ENCODE results near the gene RARS2. TPM values are rescaled to one million over a fixed set of nuclear protein-coding genes. Genes with fewer than 3 reads are reported as not detected.
A peak's percentile ranks its signal among the peaks of the same experiment; 100 is the strongest.

Gene RARS2
- polyA plus RNA-seq, 3 donors: 53.2 to 59.3 (median 58.2) TPM

DNA sequence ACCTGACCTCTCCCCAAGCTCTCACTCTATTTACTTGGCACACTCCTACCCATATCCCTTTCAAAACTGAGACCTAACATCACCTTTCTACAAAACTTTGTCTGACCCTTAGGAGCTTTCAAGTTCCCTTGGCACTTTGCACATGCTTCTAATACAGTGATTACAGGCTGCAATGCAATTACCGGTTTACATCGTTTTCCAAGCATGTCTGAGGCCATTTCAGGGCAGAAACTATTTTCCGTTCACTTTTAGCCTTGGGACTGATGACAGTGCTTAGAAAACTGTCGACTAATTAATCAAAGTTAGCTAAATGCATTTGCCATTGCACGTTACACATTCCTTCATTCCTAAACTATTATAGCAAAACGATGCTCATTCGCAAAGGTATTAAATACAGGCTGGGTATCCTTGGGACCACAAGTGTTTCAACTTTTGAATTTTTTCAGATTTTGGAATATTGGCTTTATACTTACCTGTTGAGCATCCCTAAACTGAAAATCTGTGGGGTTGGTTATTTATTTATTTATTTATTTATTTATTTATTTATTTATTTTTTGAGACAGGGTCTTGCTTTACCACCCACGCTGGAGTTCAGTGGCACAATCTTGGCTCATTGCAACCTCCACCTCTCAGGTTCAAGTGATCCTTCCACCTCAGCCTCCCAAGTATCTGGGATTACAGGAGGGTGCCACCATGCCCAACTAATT is 3.3 kb downstream of the RARS2 start:
- DNase-seq: no peak

DNA sequence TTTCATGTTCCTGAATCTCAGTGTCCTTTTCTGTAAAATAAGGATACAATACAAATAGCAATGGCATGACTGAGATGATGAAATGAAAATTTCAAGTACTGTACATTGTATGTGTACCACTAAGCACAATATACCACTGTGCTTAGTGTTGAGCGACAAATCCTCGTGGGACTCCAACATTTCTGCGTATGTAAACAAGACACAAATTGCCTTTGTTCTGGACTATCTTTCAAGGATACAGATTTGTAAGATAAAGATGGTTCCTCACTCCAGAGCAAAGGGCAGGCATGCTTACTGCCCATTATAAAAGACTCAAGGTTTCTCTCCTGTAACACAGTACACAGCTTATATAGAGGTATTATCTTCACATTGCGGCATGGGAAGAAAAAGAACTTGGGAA is 6.0 kb downstream of the RARS2 start:
- no peak for DNase-seq

DNA sequence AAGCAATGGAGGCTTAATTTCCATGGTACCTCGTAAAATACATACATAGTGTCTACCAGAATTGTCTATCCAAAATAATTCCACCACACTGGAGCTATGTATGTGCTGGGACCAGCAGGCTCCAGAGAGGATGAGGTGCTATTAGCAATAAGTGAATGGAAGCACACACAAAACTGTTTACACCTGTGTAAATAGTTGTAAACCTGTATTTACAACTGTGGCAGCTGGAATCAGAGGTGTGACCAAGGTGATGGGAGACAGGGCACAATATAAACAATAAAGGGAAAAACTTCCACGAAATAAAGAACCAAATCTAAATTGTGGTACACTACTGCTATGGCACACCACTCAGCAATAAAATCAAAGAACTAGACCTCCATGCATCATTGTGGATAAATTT is 14.4 kb downstream of the RARS2 start:
- no peak for DNase-seq

DNA sequence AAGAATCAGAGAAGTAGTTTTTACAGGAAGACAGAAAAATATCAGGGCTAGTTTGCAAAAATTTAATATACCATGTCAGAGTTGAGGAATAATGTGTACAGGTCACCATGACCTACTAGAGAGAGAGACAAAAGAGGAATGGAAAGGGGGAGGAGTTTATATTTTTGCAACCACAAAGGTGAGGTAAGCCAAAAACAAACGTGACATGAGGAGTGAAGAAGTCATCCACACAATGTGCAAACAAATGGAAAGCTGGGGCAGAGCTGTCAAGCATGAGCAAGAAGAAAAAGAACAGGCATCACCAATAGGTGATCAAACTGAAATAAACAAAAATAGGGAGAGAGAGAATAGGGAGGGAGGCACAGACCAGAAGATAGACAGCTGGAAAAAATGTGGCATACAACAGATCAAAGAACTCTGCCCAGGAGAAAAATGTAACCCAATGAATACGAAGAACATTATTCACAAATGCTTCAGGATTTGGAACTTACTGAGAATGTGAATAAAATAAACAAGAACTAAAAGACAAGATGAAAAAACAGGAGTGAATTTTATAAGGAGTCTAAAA is 15.5 kb downstream of the RARS2 start:
- no peak for DNase-seq

DNA sequence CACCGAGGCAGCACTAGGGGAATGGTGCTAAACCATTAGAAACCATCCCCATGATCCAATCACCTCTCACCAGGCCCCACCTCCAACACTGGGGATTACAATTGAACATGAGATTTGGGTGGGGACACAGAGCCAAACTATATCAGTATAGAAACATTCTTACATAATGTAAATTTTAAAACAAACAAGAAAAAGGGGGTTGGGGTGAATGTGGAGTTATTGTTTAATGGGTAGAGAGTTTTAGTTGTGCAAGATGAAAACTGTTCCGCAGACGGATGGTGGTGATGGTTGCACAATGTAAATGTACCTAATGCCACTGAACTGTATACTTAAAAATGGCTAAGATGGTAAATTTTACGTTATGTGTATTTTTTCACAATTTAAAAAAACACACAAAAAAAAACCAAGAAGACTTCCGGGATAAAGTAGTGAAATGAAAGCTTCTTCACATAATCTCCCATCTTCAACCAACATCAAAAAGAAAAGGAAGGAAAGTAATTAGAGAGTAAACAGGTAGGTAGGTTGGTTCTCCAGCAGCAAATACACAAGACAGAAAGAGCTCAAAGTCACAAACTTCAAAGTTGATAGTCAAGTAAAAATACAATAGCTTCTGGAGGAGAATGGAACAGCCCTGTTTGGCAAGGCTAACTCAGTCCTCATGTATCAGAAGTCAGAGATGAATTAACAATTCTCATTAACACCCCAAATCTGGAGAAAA is 16.3 kb downstream of the RARS2 start:
- DNase-seq: no peak

DNA sequence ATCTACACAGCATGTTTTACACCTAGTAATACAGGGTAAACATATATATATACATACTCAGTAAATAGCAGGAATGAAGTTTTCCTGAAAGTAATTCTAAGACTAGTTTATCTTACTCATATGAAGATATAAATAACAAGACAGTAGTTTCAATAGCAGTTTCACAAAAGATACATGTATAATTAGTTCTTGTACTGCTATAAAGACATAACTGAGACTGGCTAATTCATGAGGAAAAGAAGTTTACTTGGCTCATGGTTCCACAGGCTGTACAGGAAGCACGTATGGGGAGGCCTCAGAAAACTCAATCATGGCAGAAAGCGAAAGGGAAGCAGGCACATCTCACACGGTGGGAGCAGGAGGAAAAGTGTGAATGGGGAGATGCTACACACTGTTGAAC is 16.9 kb downstream of the RARS2 start:
- no peak for DNase-seq

DNA sequence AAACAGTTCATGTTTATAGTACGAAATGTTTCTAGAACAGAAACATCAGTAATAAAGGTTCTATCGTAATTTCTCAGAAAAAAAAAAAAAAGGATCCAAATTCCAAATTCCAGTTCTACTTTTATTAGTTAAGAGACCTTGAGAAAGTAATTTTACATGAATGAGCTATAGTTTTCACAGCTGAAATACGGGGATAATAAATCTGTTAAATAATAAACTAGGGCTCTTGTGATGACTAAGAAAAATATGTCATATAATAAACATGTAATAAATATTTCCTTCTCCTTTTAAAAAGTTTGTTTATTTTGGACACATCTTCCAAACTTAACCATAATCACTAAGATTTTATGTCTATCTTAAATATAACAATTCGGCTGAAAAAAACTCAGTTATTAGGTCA is 17.8 kb downstream of the RARS2 start:
- no peak for DNase-seq

DNA sequence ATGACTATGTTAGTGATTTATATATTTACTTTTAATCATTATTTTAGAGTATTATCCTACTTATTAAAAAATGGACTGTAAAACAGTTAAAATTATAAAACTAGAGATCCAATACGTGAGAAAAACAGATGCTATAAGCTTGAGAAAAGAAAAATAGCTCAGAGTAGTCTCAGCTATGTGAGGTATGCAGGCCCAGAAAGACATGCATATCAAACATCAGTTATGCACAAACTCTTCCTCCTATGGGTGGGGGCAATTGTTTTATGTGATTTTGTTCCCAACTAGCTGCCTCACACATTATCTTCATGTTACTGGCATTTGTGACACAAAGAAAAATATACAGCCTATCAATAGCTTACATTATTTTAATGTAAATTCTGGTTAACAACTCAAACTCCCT is 28.8 kb downstream of the RARS2 start:
- no peak for DNase-seq

DNA sequence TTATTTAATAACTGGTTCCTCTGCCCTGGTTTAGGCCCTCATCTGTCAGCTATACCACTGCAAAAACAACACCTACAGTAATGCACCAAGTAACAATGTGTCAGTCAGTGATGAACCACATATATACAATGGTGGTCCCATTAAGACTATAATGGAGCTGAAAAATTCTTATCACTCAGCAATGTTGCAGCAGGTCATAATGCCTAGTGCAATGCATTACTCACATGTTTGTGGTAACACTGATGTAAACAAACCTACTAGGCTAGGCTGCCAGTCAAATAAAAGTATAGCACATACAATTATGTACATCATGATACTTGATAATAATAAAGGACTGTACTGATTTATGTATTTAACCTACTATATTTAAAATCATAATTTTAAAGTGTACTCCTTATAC is 31.3 kb downstream of the RARS2 start:
- no peak for DNase-seq

DNA sequence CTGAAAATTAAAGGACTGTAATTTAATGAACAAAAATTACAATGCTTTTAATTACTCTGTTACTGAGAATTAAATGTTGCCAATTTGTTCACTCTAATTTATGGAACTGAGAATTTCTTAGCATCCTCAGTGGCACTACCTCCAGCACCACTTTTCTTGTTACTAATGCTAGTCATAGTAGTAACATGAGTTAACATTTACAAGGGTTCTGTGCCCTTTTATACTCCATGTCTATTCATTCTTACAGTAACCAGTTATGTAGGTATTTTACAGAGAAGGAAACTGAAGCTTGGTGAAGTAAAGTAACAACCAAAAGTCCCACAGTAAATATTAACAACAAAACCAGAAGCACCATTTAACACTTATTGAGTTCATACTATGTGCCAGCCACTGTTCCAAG is 34.3 kb downstream of the RARS2 start:
- DNase-seq: no peak

DNA sequence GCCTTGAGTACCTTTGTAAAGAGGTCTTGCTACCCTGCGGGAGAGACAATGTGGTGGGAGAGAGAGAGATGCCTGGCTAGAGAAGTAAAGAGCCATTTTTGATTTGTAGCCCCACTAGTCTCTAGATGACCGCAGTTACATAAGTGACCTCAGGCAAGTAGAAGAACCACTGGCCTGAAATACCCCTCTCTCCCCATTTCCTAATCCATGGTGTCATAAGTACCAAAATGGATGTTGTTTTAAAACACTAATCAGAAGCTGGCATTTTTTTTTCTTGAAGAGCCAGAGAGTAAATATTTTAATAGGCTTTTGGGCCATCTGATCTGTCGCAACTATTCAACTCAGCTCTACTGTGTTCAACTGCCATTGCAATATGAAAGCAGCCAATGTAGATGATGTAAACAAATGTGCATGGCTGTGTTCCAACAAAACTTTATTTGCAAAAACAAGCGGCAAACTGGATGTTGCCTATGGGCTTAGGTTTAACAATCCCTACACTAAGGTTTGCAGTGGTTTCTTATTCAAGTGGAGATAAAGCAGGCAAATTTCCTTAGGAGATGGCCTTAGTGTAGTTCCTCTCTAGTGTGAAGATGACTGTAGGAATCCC is 36.5 kb downstream of the RARS2 start:
- DNase-seq: no peak

DNA sequence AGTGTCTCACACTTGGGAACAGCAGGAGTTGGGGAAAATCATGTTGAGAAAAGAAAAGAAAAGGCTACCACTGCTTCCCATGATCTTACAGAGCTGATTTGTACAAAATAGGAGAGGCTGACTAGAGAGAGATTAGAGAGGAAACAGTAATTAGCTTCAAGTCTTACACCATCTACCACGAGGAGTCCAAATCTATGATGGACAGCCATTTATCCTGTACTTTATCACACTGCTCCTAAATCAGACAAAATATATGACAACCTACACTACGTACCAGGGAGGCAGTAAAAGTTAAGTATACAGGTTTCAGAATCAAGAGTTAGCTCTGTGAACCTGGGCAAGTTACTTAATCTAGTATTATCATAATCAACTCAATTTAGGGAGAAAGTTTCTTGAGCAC is 38.0 kb downstream of the RARS2 start:
- no peak for DNase-seq

DNA sequence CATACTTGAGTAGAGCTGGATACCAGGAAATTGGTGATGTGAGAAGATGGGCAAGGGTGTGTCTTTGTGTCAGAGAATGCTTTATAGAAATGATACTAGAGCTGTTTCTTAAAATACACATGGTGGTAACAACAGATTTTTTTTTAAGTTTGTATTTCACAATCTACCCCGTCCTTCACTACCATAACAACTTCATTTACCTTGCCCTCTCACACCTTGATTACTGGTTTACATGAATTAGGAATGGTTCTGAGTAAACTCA is 45.4 kb downstream of the RARS2 start:
- DNase-seq: no peak

DNA sequence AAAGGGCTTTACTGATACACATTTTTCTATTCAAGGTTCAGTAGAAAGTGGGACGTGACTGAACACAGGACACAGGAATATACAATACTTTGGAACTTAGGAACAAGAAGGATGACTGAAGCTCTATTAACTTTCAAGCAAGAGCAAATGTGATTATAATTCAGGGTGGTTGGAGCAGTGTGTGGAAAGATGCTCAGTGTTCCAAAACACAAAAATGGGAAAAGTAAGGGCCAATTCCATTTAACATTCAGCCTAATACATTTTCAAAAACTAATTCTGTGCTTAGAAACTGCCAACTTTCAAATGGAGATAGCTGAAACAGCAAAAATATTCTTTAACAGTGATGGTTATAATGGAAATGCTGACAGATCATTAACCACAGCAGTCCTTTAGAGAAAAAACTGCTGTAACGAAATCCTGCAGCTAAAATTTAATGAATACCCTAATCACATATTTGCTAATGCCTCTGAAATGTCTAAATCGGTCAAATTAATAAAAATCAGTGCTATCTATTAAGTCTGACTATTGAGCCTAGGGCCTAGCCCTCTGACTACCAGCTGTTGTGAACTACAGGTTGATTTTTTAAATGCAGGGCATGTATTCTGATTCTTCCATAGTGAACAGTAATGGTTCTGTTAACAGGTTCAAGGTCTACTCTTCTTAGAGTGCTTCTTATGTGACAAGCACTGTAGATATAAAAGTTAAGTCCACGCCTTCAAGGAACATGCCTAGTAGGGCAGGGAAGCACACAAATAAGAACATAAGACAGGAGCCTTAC is 45.9 kb downstream of the RARS2 start:
- DNase-seq: no peak

DNA sequence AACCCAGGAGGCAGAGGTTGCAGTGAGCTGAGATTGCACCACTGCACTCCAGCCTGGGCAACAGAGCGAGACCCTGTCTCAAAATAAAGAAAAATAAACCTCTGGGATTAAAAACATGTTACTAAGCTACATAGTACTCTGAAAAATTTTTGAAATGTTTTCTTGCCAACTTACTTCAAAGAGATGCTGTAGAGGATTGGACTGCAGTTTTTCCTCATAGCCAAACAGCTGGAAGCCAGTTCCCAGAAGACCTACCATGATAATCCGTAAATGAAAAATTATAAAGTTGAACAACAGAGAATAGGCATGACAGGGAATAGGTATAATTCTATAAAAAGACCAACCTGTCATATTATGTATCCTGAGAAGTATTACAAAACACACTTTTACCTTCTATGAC is 48.0 kb downstream of the RARS2 start:
- no peak for DNase-seq

DNA sequence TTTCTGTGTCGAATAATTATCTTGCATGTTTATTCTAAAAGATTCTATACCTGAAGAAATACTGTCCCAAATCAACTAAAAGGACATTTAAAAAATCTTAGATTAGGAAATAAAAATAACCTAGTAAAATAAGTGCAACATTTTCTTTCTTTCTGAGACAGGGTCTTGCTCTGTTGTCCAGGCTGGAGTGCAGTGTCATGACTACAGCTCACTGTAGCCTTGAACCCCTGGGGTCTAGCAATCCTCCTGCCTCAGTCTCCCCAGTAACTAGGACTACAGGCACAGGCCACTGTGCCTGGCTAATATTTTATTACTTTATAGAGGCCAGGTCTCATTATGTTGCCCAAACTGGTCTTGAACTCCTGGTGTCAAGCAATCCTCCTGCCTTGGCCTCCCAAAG is 48.7 kb downstream of the RARS2 start:
- no peak for DNase-seq

DNA sequence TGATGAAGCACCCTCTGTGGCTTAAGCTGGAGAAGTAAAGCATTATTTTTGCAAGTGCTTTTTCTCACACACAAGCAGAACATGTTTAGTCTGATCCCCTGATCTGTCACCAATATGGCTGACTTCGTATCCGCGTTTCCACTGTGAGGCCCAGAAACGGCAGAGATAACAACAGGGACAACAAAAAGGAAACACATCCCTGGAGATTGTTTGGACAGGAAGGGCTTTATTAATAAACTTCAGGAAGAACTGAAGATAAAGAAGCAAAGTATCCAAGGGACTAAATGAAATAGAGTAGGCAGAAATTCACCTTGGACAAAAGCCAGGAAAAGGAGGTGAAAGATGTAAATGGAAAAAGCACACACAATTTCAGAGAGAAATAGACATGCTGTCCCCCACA is 49.2 kb downstream of the RARS2 start:
- DNase-seq: peak; percentile 5

DNA sequence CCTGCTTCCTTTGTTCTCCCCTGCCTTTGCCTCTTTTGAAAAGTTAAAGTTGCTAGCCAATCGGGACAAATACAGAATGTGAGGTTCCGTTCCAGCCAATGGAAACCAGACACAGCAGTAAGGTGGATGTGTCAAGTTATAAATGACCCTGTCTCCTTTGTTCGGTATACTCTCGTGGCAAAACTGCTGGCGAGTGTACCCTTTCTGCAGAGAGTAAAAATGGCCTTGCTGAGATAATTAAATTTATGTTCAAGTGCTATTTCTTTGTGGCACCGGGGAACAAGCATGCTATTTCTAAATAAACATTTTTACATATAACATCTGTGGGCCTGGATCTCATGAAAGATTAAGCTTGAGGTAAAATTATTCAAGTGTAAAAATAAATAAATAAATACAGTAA is 50.2 kb downstream of the RARS2 start:
- DNase-seq: no peak

DNA sequence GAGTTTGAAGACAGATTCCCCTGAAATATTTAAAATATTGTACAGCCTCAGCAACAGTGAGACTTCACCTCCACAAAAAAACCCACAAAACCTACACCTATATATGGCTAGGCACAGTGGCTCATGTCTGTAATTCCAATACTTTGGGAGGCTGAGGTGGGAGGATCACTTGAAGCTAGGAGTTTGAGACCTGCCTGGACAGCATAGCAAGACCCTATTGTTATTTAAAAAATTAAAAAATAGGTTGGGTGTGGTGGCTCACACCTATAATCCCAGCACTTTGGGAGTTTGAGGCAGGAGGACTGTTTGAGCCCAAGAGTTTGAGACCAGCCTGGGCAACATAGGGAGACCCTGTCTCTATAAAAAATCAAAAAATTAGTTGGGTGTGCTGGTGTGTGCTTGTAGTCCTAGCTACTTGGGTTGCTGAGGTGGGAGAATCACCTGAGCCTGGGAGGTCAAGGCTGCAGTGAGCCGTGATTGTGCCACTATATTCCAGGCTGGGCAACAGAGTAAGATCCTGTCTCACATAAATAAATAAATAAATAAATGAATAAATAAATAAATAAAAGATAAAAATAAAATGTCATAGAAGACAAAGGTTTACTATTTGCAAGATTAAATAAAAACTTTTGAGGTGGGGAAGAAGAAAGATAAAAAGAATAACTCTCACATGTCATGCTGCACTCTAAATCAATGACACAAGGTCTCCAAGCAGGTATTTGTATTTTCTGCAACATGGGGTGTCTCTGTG is 51.1 kb downstream of the RARS2 start:
- no peak for DNase-seq

DNA sequence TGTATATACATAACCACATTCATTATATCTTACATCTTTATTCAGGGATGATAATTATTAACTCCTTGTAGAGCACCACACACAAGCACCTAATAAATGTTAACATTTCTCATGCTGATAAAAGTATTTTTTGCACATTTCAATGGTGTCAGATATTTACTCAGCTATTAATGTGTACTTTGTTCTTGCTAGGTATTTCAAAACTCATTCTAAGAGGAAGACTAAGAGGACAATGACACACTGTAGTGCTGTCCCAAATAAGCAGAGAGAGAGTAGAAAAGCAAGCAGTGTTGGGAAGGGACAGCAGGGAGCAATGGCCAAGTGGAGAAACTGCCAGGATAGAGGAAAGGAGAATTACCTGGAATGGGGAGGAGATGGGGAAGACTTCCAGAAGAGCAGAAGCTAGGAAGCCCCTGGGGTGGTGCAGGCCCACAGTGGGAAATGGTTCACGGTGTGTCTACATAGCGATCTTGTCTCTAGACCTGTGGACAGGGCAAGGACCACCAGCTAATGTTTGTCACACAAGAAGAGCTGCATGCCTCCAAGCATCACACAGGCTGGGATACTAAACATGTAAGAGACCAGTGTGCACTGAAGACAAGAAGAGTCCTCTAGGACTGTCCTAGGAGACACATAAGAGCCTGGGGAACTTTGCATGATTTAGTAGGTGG is 55.3 kb downstream of the RARS2 start:
- DNase-seq: no peak

DNA sequence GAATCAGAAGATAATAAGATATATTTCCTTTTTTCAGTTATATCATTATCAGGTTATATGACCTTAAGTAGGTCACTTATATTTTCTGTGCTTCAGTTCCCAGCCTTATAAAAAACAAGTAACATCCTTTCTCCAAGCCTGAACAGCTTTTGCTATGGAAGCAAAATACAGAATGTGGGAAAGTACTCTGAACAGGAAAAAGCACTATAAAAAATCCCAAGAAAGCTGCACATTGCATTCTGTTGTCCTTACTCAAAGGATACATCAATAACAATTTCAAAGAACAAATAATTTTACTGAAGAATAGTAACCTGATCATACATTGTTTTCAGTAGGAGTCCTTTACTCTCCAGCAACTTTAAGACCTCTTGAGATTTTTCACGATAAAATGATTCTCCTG is 60.6 kb downstream of the RARS2 start:
- DNase-seq: no peak

All from renal pelvis (tissue), 4 donors.